ENCODE measurements around the gene SLC51B.

Gene SLC51B

GRCh38 chr15:65081270-65081669, 36.1 kb downstream of the SLC51B start:
- no peak overlapping the region for H3K4me3 ChIP-seq (ENCODE audit: low read depth, low read length)
- DNase-seq (ENCODE audit: low read depth), result no peak
- no peak for TF ChIP-seq CTCF (IDR thresholded peaks at IDR 0.05; ENCODE audit: control insufficient read depth, extremely low read depth, insufficient read depth)

- no peak for DNase-seq (ENCODE audit: low read depth)
- H3K4me3 ChIP-seq (ENCODE audit: low read depth, low read length), result no peak overlapping the region
- no peak for TF ChIP-seq CTCF (IDR thresholded peaks at IDR 0.05; ENCODE audit: control insufficient read depth, extremely low read depth, insufficient read depth)
Measured at GRCh38 chr15:65081758-65082157, 36.6 kb downstream of the SLC51B start.

GRCh38 chr15:65082303-65082953, 37.2 kb downstream of the SLC51B start:
- no peak overlapping the region for H3K4me3 ChIP-seq (ENCODE audit: low read depth, low read length)
- no peak for TF ChIP-seq CTCF (IDR thresholded peaks at IDR 0.05; ENCODE audit: control insufficient read depth, extremely low read depth, insufficient read depth)
- no peak for DNase-seq (ENCODE audit: low read depth)

- no peak overlapping the region for H3K4me3 ChIP-seq (ENCODE audit: low read depth, low read length)
- no peak for DNase-seq (ENCODE audit: low read depth)
- TF ChIP-seq CTCF (IDR thresholded peaks at IDR 0.05; ENCODE audit: control insufficient read depth, extremely low read depth, insufficient read depth), result no peak
Measured at GRCh38 chr15:65083262-65083701, 38.1 kb downstream of the SLC51B start.

- no peak for DNase-seq (ENCODE audit: low read depth)
- H3K4me3 ChIP-seq (ENCODE audit: low read depth, low read length), result no peak overlapping the region
- no peak for TF ChIP-seq CTCF (IDR thresholded peaks at IDR 0.05; ENCODE audit: control insufficient read depth, extremely low read depth, insufficient read depth)
Measured at GRCh38 chr15:65084500-65085206, 39.5 kb downstream of the SLC51B start.

GRCh38 chr15:65085207-65085753, 40.1 kb downstream of the SLC51B start:
- TF ChIP-seq CTCF (IDR thresholded peaks at IDR 0.05; ENCODE audit: control insufficient read depth, extremely low read depth, insufficient read depth), result no peak
- DNase-seq (ENCODE audit: low read depth), result no peak
- H3K4me3 ChIP-seq (ENCODE audit: low read depth, low read length), result no peak overlapping the region
